HepG2 (cell line): ENCODE measurements around the gene MXRA8. TPM values are rescaled to one million over a fixed set of nuclear protein-coding genes. Genes with fewer than 3 reads are reported as not detected.

Experiments used
- ARNT ChIP-seq: fragments of 450-650 bp; IDR thresholded peaks from 2 replicates; pipeline ENCODE4 v1.6.1; 2017
- CENPBD1 ChIP-seq: sonication (generic); formaldehyde crosslinking; IDR thresholded peaks from 2 replicates; pipeline ENCODE4 v1.8.0; 2022; ENCODE audit warnings: missing genetic modification reagents, low read depth, mild to moderate bottlenecking, borderline replicate concordance
- GZF1 ChIP-seq: sonication (generic); formaldehyde crosslinking; IDR thresholded peaks from 2 replicates; pipeline ENCODE4 v1.5.1; 2020; ENCODE audit warnings: mild to moderate bottlenecking, missing genetic modification reagents
- HNF1A ChIP-seq, 2 experiments: sonication (generic) in 1 of 2; formaldehyde crosslinking in 1 of 2; IDR thresholded peaks; 2 replicates each; pipeline versions ENCODE4 v1.4.0 to v1.6.1; 2016 to 2020; ENCODE audit warnings: borderline replicate concordance in 1 of 2, low read depth in 1 of 2, mild to moderate bottlenecking in 1 of 2, missing genetic modification reagents in 1 of 2
- KLF11 ChIP-seq: IDR thresholded peaks from 2 replicates; pipeline ENCODE4 v1.6.1; 2016; ENCODE audit warnings: missing compliant biosample characterization
- MAFF ChIP-seq: IDR thresholded peaks from 2 replicates; pipeline ENCODE4 v1.6.1; 2011; ENCODE audit warnings: low read depth, low read length, improper control_type of control experiment
- NFKBIZ ChIP-seq: IDR thresholded peaks from 2 replicates; pipeline ENCODE4 v1.6.1; 2018; ENCODE audit warnings: missing genetic modification reagents, missing compliant biosample characterization
- PCBP2 ChIP-seq: fragments of 200-400 bp; formaldehyde crosslinking; optimal IDR thresholded peaks from 2 replicates; pipeline ENCODE3; 2018; ENCODE audit warnings: low read length, low read depth; ENCODE audit not compliant: poor library complexity, severe bottlenecking
- PHF8 ChIP-seq: sonication (generic); formaldehyde crosslinking; IDR thresholded peaks from 2 replicates; pipeline ENCODE4 v1.5.0; 2020; ENCODE audit warnings: missing genetic modification reagents
- REXO4 ChIP-seq: sonication (generic); formaldehyde crosslinking; IDR thresholded peaks from 2 replicates; pipeline ENCODE4 v1.8.0; 2022; ENCODE audit warnings: missing genetic modification reagents, mild to moderate bottlenecking, borderline replicate concordance
- SP140L ChIP-seq: sonication (generic); formaldehyde crosslinking; IDR thresholded peaks from 2 replicates; pipeline ENCODE4 v1.4.0; 2020; ENCODE audit warnings: missing genetic modification reagents, borderline replicate concordance
- SRF ChIP-seq: IDR thresholded peaks from 2 replicates; pipeline ENCODE4 v1.6.1; 2011; ENCODE audit warnings: mild to moderate bottlenecking, low read depth, low read length, moderate library complexity
- TFAP4 ChIP-seq: sonication (generic); IDR thresholded peaks from 2 replicates; pipeline ENCODE4 v1.6.1; 2016; ENCODE audit warnings: low read depth, borderline replicate concordance
- ZBTB25 ChIP-seq: IDR thresholded peaks from 2 replicates; pipeline ENCODE4 v1.6.1; 2018; ENCODE audit warnings: missing genetic modification reagents
- ZFP91 ChIP-seq: sonication (generic); formaldehyde crosslinking; IDR thresholded peaks from 2 replicates; pipeline ENCODE4 v1.9.0; 2022; ENCODE audit warnings: missing genetic modification reagents, mild to moderate bottlenecking, borderline replicate concordance
- ZNF775 ChIP-seq: sonication (generic); formaldehyde crosslinking; IDR thresholded peaks from 2 replicates; pipeline ENCODE4 v1.4.0; 2020; ENCODE audit warnings: missing genetic modification reagents, mild to moderate bottlenecking, moderate library complexity, borderline replicate concordance
- polyA plus RNA-seq, 8 experiments: library from polyadenylated mRNA; depleted of rRNA in 3 of 8; stranded (reverse) in 7 of 8; unstranded in 1 of 8; fragments of >200 nt; fragmentation: Illumina TruSeq in 4 of 8; extraction: Trizol in 4 of 8; gene quantifications; 2 replicates each; pipeline versions ENCODE4 v1.2.1 to v1.2.3, GENCODE V29; 2011 to 2016; ENCODE audit warnings: low read depth in 4 of 8, missing spikeins in 1 of 8, mixed read lengths in 1 of 8; ENCODE audit not compliant: insufficient read depth in 1 of 8
- total RNA-seq, 5 experiments: library from RNA; depleted of rRNA; stranded (reverse); fragments of >200 nt; fragmentation: Illumina TruSeq; extraction: Trizol; gene quantifications; 2 replicates each; pipeline ENCODE4 v1.2.3, GENCODE V29; 2016; ENCODE audit warnings: low read depth in 1 of 5
- TF ChIP-seq, protein P1 (sequence below): sonication (generic); formaldehyde crosslinking; IDR thresholded peaks from 2 replicates; pipeline ENCODE4 v1.8.1; 2022; ENCODE audit warnings: mild to moderate bottlenecking, missing genetic modification reagents
- TF ChIP-seq, protein P2 (sequence below): sonication (generic); formaldehyde crosslinking; IDR thresholded peaks from 2 replicates; pipeline ENCODE4 v1.5.0; 2020; ENCODE audit warnings: missing genetic modification reagents

MXRA8 gene
- total and polyA plus RNA-seq, 2 of the 13 experiments (the other 11 are each of a cell fraction or from before 2014, with no cell fraction given): 19.8 to 44.8 TPM

DNA sequence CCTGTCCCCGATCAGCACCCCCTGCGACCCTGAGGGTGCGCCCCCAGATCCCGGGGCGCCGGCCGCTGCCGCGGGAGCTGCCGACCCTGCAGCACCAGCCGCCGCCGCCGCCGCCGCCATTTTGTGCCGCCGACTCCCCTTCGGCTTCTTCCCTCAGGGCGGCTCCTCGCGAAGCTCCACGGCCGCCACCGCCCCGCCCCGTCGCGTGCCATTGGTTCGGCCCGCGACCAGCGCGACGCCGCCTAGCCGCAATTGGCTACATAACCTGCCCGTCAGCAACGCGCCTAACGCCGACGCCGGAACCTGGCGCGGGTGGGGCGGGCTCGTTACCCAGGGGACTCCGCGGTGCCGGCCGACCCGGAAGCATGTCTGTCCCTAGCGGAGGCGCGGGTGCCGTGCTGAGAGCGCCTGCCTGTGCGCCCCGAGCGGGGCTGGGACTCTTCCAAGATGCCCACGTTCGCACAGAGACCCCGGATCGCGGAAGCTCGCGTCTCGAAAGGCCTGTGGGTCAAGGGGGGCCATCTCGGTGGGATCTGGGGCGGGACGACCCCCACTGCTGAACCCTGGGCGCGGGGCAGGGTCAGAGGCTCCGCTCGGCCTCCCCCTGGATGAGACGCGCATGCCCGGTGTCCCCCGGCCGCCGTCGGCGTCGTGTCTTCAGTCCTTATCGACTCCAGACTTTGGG lies 41.0 kb upstream of the MXRA8 start, which contains the start of gene CCNL2 (continued):
- TF ChIP-seq HNF1A (IDR thresholded peaks at IDR 0.05; ENCODE audit: low read depth): no peak
- TF ChIP-seq HNF1A (CRISPR knock-in tag; IDR thresholded peaks at IDR 0.05; ENCODE audit: borderline replicate concordance): peak; percentile 78; the same call in 1 of the 2 replicates
- peak; percentile 82 for TF ChIP-seq PHF8
- no peak for TF ChIP-seq KLF11 (CRISPR knock-in tag)
- no peak for TF ChIP-seq SP140L
- no peak for TF ChIP-seq CENPBD1 (CRISPR knock-in tag)
- peak; percentile 54 for TF ChIP-seq ZFP91
- no peak for TF ChIP-seq MAFF
- TF ChIP-seq PCBP2: no peak
- TF ChIP-seq, protein P1, sequence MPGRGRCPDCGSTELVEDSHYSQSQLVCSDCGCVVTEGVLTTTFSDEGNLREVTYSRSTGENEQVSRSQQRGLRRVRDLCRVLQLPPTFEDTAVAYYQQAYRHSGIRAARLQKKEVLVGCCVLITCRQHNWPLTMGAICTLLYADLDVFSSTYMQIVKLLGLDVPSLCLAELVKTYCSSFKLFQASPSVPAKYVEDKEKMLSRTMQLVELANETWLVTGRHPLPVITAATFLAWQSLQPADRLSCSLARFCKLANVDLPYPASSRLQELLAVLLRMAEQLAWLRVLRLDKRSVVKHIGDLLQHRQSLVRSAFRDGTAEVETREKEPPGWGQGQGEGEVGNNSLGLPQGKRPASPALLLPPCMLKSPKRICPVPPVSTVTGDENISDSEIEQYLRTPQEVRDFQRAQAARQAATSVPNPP (CRISPR knock-in tag): no peak
- 0 out of 2 replicates have a peak, but pooled peaks have one; percentile 37 for TF ChIP-seq TFAP4
- TF ChIP-seq ARNT: no peak
- TF ChIP-seq ZBTB25 (CRISPR knock-in tag): peak; percentile 51; the same call in 1 of the 2 replicates
- TF ChIP-seq GZF1 (CRISPR knock-in tag): no peak; the same call in 1 of the 2 replicates
- TF ChIP-seq SRF: peak; percentile 4; the same call in 1 of the 2 replicates
- no peak for TF ChIP-seq ZNF775
- TF ChIP-seq, protein P2, sequence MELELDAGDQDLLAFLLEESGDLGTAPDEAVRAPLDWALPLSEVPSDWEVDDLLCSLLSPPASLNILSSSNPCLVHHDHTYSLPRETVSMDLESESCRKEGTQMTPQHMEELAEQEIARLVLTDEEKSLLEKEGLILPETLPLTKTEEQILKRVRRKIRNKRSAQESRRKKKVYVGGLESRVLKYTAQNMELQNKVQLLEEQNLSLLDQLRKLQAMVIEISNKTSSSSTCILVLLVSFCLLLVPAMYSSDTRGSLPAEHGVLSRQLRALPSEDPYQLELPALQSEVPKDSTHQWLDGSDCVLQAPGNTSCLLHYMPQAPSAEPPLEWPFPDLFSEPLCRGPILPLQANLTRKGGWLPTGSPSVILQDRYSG (CRISPR knock-in tag): no peak; the same call in 1 of the 2 replicates
- no peak for TF ChIP-seq REXO4 (CRISPR knock-in tag)
- peak; percentile 50; the same call in 1 of the 2 replicates for TF ChIP-seq NFKBIZ (CRISPR knock-in tag)
